Lung (tissue), 12 donors: ENCODE measurements around the gene NSF. TPM values are rescaled to one million over a fixed set of nuclear protein-coding genes. Genes with fewer than 3 reads are reported as not detected.
"Not testable (repeated sequence)": the region's sequence is repeated elsewhere in the genome, so short reads cannot be mapped to it uniquely, and the experiment has no call there.

ENCODE experiments used
- ATAC-seq: fragments of 200-7000 bp; cut with Tn5 transposase; one replicate; pipeline ENCODE4 v1.9.1; 2020; ENCODE audit warnings: moderate number of reproducible peaks; ENCODE audit not compliant: insufficient read depth, low FRiP score
- DNase-seq, 3 donors: peaks; one replicate each; pipeline ENCODE4 v3.0.0-alpha.2; 2013 to 2017
- H3K27ac ChIP-seq, 2 donors: one replicate each; pipeline ENCODE4 v1.5.1; 2013; ENCODE audit warnings: mild to moderate bottlenecking in 2 of 2, moderate library complexity in 2 of 2, control low read depth in 1 of 2, inconsistent platforms in 1 of 2, low read depth in 1 of 2, low read length in 1 of 2
- H3K27me3 ChIP-seq, 3 donors: one replicate each; pipeline ENCODE4 v1.5.1; 2013; ENCODE audit warnings: low read length in 2 of 3; ENCODE audit not compliant: control insufficient read depth in 3 of 3, insufficient read depth in 3 of 3
- H3K36me3 ChIP-seq, 4 donors: one replicate each; pipeline ENCODE4 v1.5.1; 2013; ENCODE audit warnings: low read length in 4 of 4, mild to moderate bottlenecking in 1 of 4, moderate library complexity in 1 of 4; ENCODE audit not compliant: control insufficient read depth in 4 of 4, insufficient read depth in 4 of 4
- H3K4me1 ChIP-seq, 5 donors: one replicate each; pipeline ENCODE4 v1.5.1; 2013; ENCODE audit warnings: low read length in 5 of 5, mild to moderate bottlenecking in 2 of 5, moderate library complexity in 1 of 5; ENCODE audit not compliant: control insufficient read depth in 5 of 5, insufficient read depth in 5 of 5
- H3K4me3 ChIP-seq: one replicate; pipeline ENCODE4 v1.5.1; 2013; ENCODE audit warnings: mild to moderate bottlenecking, control low read depth, moderate library complexity
- H3K9ac ChIP-seq, 2 donors: one replicate each; pipeline ENCODE4 v1.5.1; 2013; ENCODE audit warnings: low read length in 2 of 2, control low read depth in 1 of 2; ENCODE audit not compliant: insufficient read depth in 1 of 2
- H3K9me3 ChIP-seq, 4 donors: one replicate each; pipeline ENCODE4 v1.5.1; 2013; ENCODE audit warnings: low read length in 3 of 4, mild to moderate bottlenecking in 1 of 4, moderate library complexity in 1 of 4; ENCODE audit not compliant: control insufficient read depth in 4 of 4, insufficient read depth in 3 of 4
- WGBS, 2 donors: extraction: QIAGEN DNeasy Blood & Tissue Kit; methylation state at CpG; one replicate each; pipeline ENCODE4 v1.1.7; 2013; 5-methylcytosine and 5-hydroxymethylcytosine counted together
- polyA plus RNA-seq, 2 donors: library from polyadenylated mRNA; stranded (reverse); fragments of 200-250 nt; gene quantifications; one replicate each; pipeline ENCODE4 v1.2.1, GENCODE V29; 2013
- total RNA-seq, 2 donors: library from RNA; depleted of rRNA in 1 of 2; stranded (reverse); fragments of >200 nt in 1 of 2; gene quantifications; one replicate each; pipeline ENCODE4 v1.2.1, GENCODE V29; 2014 to 2021
- TF ChIP-seq, protein P1 (sequence below): IDR thresholded peaks from 2 replicates; pipeline ENCODE4 v1.5.1; 2012; ENCODE audit warnings: mild to moderate bottlenecking; ENCODE audit errors: control extremely low read depth, extremely low read depth
- donor health status: control.
- donor health status: control.
- donor health status: Bipolar disorder and iron deficiency.
- donor health status: healthy.
- donor health status: DM: yes; HTN: yes; CAD: no.

The NSF gene
- total and polyA plus RNA-seq, 4 donors = 7.3 to 41.9 (median 27.0) TPM

- H3K9me3 ChIP-seq, H3K9ac ChIP-seq, DNase-seq, H3K4me1 ChIP-seq, H3K36me3 ChIP-seq, H3K27me3 ChIP-seq, H3K27ac ChIP-seq, ATAC-seq, H3K4me3 ChIP-seq: not testable (repeated sequence)
- 55 to 71% methylated on average over 2 of the region's 3 CpGs for WGBS, 2 donors
These were observed 102.8 kb downstream of the NSF start for GRCh38 chr17:46693283-46693682.

DNA sequence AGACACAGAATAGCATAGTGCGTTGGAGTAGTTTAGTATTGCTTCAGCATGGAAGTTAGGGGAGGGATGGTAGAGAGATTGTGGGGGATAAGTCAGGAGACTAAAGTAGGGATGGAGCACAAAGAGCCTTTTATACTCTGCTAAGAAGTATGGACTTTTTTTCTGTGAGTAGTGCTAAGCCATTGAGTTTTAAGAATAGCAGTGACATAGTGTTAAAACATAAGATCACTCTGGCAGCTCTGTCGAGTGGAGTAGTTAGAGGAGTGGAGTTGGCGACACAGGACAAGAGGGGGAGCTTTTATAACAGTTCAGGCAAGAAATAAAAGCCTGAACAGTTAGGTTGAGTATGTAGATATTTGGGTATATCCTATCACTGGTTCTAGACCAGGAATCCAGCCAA lies 106.1 kb downstream of the NSF start:
- not testable (repeated sequence) for H3K9ac ChIP-seq, H3K36me3 ChIP-seq, DNase-seq, H3K4me1 ChIP-seq, H3K27ac ChIP-seq, H3K27me3 ChIP-seq, ATAC-seq, H3K9me3 ChIP-seq, H3K4me3 ChIP-seq
- WGBS, 2 donors = no CpG with 5 or more reads among the region's 3 CpGs

- not testable (repeated sequence) for H3K4me3 ChIP-seq, H3K27ac ChIP-seq, H3K36me3 ChIP-seq, ATAC-seq, H3K27me3 ChIP-seq, H3K9me3 ChIP-seq, H3K4me1 ChIP-seq, DNase-seq, H3K9ac ChIP-seq
- WGBS, 2 donors = no CpG with 5 or more reads among the region's 2 CpGs
These were observed 108.5 kb downstream of the NSF start for GRCh38 chr17:46699014-46699413.

GRCh38 chr17:46717999-46718398 lies 127.5 kb downstream of the NSF start:
- DNase-seq = no peak

GRCh38 chr17:46719891-46720290 lies 129.4 kb downstream of the NSF start:
- H3K36me3 ChIP-seq = peaks cover 4 to 6% (median 4%) of the 10 kb centered on the region in 4 donors
- no peaks in the 10 kb centered on the region for H3K27me3 ChIP-seq
- H3K4me3 ChIP-seq = no peak overlapping the region
- TF ChIP-seq, protein P1, sequence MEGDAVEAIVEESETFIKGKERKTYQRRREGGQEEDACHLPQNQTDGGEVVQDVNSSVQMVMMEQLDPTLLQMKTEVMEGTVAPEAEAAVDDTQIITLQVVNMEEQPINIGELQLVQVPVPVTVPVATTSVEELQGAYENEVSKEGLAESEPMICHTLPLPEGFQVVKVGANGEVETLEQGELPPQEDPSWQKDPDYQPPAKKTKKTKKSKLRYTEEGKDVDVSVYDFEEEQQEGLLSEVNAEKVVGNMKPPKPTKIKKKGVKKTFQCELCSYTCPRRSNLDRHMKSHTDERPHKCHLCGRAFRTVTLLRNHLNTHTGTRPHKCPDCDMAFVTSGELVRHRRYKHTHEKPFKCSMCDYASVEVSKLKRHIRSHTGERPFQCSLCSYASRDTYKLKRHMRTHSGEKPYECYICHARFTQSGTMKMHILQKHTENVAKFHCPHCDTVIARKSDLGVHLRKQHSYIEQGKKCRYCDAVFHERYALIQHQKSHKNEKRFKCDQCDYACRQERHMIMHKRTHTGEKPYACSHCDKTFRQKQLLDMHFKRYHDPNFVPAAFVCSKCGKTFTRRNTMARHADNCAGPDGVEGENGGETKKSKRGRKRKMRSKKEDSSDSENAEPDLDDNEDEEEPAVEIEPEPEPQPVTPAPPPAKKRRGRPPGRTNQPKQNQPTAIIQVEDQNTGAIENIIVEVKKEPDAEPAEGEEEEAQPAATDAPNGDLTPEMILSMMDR = no peak
- no peak overlapping the region for H3K27ac ChIP-seq
- 72 to 92% methylated on average over 3 of the region's 3 CpGs for WGBS, 2 donors
- no peak overlapping the region for H3K9ac ChIP-seq
- H3K9me3 ChIP-seq = no peaks in the 10 kb centered on the region
- ATAC-seq (no peak), DNase-seq (no peak)
- peaks cover 0 to 9% (median 5%) of the 10 kb centered on the region in 5 donors for H3K4me1 ChIP-seq

More at GRCh38 chr17:46717999-46718398, 127.5 kb downstream of the NSF start:
- Histone ChIP-seq H3K9ac (no peak overlapping the region), H3K4me1 (peaks cover 0 to 9% (median 5%) of the 10 kb centered on the region in 5 donors), H3K27me3 (no peaks in the 10 kb centered on the region), H3K9me3 (no peaks in the 10 kb centered on the region), H3K27ac (no peak overlapping the region), H3K36me3 (peaks cover 4 to 9% (median 7%) of the 10 kb centered on the region in 4 donors), H3K4me3 (no peak overlapping the region)
- TF ChIP-seq, protein P1 = no peak
- WGBS, 2 donors = 92 to 99% methylated on average over 4 of the region's 4 CpGs
- no peak for ATAC-seq
